ENCODE results near the gene XIRP2.
"Not testable (repeated sequence)": the region's sequence is repeated elsewhere in the genome, so short reads cannot be mapped to it uniquely, and the experiment has no call there.

XIRP2 gene

GRCh38 chr2:167265004-167265403 lies 376.7 kb downstream of the XIRP2 start:
- H3K9me3 ChIP-seq (replicated peaks in 1 of 2; ENCODE audit: control insufficient read depth in 2 of 2, insufficient read depth in 1 of 2, low read depth in 1 of 2, low read length in 2 of 2), result peaks cover 5 to 12% of the 10 kb centered on the region in 2 donors
- no peak overlapping the region for H3K23ac ChIP-seq (ENCODE audit: low read depth, low read length, poor library complexity)
- H3K18ac ChIP-seq (ENCODE audit: low read length), result no peak overlapping the region
- no peak overlapping the region for H2AK5ac ChIP-seq (ENCODE audit: low read depth, low read length)
- no peak overlapping the region for H2AFZ ChIP-seq (ENCODE audit: low read length)
- no peak overlapping the region for H3K4me3 ChIP-seq (ENCODE audit: low read length in 2 of 2)
- no peaks in the 10 kb centered on the region for H3K27me3 ChIP-seq (ENCODE audit: control insufficient read depth in 3 of 3, insufficient read depth in 3 of 3, low read depth in 1 of 3, low read length in 3 of 3)
- DNase-seq (ENCODE audit: low spot score), result no peak
- H2BK5ac ChIP-seq (ENCODE audit: low read length), result no peak overlapping the region
- H2BK12ac ChIP-seq (ENCODE audit: low read length), result no peak overlapping the region
- no peak overlapping the region for H3K4ac ChIP-seq (ENCODE audit: low read length)
- no peaks in the 10 kb centered on the region for H3K79me1 ChIP-seq (ENCODE audit: low read depth, low read length)
- H2BK15ac ChIP-seq (ENCODE audit: low read length), result no peak overlapping the region
- H4K8ac ChIP-seq (ENCODE audit: low read depth, low read length), result no peak overlapping the region
- no peak overlapping the region for H3K4me2 ChIP-seq (ENCODE audit: insufficient read depth, low read length, poor library complexity, severe bottlenecking)
- no peak overlapping the region for H3K9ac ChIP-seq (ENCODE audit: low read depth, low read length, poor library complexity)
- H3K36me3 ChIP-seq (replicated peaks in 1 of 2; ENCODE audit: control insufficient read depth in 2 of 2, insufficient read depth in 2 of 2, low read length in 2 of 2), result no peaks in the 10 kb centered on the region
- no peak overlapping the region for H3K27ac ChIP-seq (replicated peaks; ENCODE audit: low read length)
- H2BK120ac ChIP-seq (ENCODE audit: low read depth, low read length), result no peak overlapping the region
- peaks cover 0 to 2% of the 10 kb centered on the region in 2 donors for H3K4me1 ChIP-seq (ENCODE audit: control insufficient read depth in 2 of 2, insufficient read depth in 1 of 2, low read depth in 1 of 2, low read length in 2 of 2)
- H4K91ac ChIP-seq (ENCODE audit: low read depth, low read length, poor library complexity), result no peak overlapping the region
- no CpG with 5 or more reads among the region's 2 CpGs for WGBS, 2 donors (ENCODE audit: extremely low coverage in 2 of 2, insufficient read length in 2 of 2, insufficient replicate concordance in 1 of 2)
- H3K14ac ChIP-seq (ENCODE audit: low read length), result no peak overlapping the region

- Histone ChIP-seq H3K4me1 (ENCODE audit: control insufficient read depth in 2 of 2, insufficient read depth in 1 of 2, low read depth in 1 of 2, low read length in 2 of 2) (peaks cover 0 to 2% of the 10 kb centered on the region in 2 donors), H3K36me3 (replicated peaks in 1 of 2; ENCODE audit: control insufficient read depth in 2 of 2, insufficient read depth in 2 of 2, low read length in 2 of 2) (no peaks in the 10 kb centered on the region), H2BK15ac (ENCODE audit: low read length) (no peak overlapping the region), H3K4me2 (ENCODE audit: insufficient read depth, low read length, poor library complexity, severe bottlenecking) (no peak overlapping the region), H2BK12ac (ENCODE audit: low read length) (no peak overlapping the region), H3K4ac (ENCODE audit: low read length) (no peak overlapping the region), H3K27ac (replicated peaks; ENCODE audit: low read length) (no peak overlapping the region), H2AK5ac (ENCODE audit: low read depth, low read length) (no peak overlapping the region), H3K18ac (ENCODE audit: low read length) (no peak overlapping the region), H3K9me3 (replicated peaks in 1 of 2; ENCODE audit: control insufficient read depth in 2 of 2, insufficient read depth in 1 of 2, low read depth in 1 of 2, low read length in 2 of 2) (peaks cover 5 to 12% of the 10 kb centered on the region in 2 donors), H3K9ac (ENCODE audit: low read depth, low read length, poor library complexity) (no peak overlapping the region), H3K23ac (ENCODE audit: low read depth, low read length, poor library complexity) (no peak overlapping the region), H3K79me1 (ENCODE audit: low read depth, low read length) (no peaks in the 10 kb centered on the region), H3K14ac (ENCODE audit: low read length) (no peak overlapping the region), H4K91ac (ENCODE audit: low read depth, low read length, poor library complexity) (no peak overlapping the region), H4K8ac (ENCODE audit: low read depth, low read length) (no peak overlapping the region), H2BK120ac (ENCODE audit: low read depth, low read length) (no peak overlapping the region), H2AFZ (ENCODE audit: low read length) (no peak overlapping the region), H3K4me3 (ENCODE audit: low read length in 2 of 2) (no peak overlapping the region), H3K27me3 (ENCODE audit: control insufficient read depth in 3 of 3, insufficient read depth in 3 of 3, low read depth in 1 of 3, low read length in 3 of 3) (no peaks in the 10 kb centered on the region), H2BK5ac (ENCODE audit: low read length) (no peak overlapping the region)
- no CpG with 5 or more reads among the region's 5 CpGs for WGBS, 2 donors (ENCODE audit: extremely low coverage in 2 of 2, insufficient read length in 2 of 2, insufficient replicate concordance in 1 of 2)
- no peak for DNase-seq (ENCODE audit: low spot score)
Measured at GRCh38 chr2:167265722-167266121, 377.4 kb downstream of the XIRP2 start.

- not testable (repeated sequence) for H3K79me1 ChIP-seq (ENCODE audit: low read depth, low read length); H2BK120ac ChIP-seq (ENCODE audit: low read depth, low read length); H3K27me3 ChIP-seq (ENCODE audit: control insufficient read depth in 3 of 3, insufficient read depth in 3 of 3, low read depth in 1 of 3, low read length in 3 of 3); H2BK12ac ChIP-seq (ENCODE audit: low read length); H2AFZ ChIP-seq (ENCODE audit: low read length); DNase-seq (ENCODE audit: low spot score); H3K4me3 ChIP-seq (ENCODE audit: low read length in 2 of 2); H4K8ac ChIP-seq (ENCODE audit: low read depth, low read length); H3K4me2 ChIP-seq (ENCODE audit: insufficient read depth, low read length, poor library complexity, severe bottlenecking); H3K27ac ChIP-seq (replicated peaks; ENCODE audit: low read length); H3K4ac ChIP-seq (ENCODE audit: low read length); H4K91ac ChIP-seq (ENCODE audit: low read depth, low read length, poor library complexity); H3K18ac ChIP-seq (ENCODE audit: low read length); H3K36me3 ChIP-seq (replicated peaks in 1 of 2; ENCODE audit: control insufficient read depth in 2 of 2, insufficient read depth in 2 of 2, low read length in 2 of 2); H2BK15ac ChIP-seq (ENCODE audit: low read length); H2BK5ac ChIP-seq (ENCODE audit: low read length); H3K9ac ChIP-seq (ENCODE audit: low read depth, low read length, poor library complexity); H3K23ac ChIP-seq (ENCODE audit: low read depth, low read length, poor library complexity); H3K4me1 ChIP-seq (ENCODE audit: control insufficient read depth in 2 of 2, insufficient read depth in 1 of 2, low read depth in 1 of 2, low read length in 2 of 2); H3K14ac ChIP-seq (ENCODE audit: low read length); H2AK5ac ChIP-seq (ENCODE audit: low read depth, low read length)
- WGBS, 2 donors (ENCODE audit: extremely low coverage in 2 of 2, insufficient read length in 2 of 2, insufficient replicate concordance in 1 of 2), result no CpG with 5 or more reads among the region's 2 CpGs
- peaks cover 5 to 12% of the 10 kb centered on the region in 2 donors for H3K9me3 ChIP-seq (replicated peaks in 1 of 2; ENCODE audit: control insufficient read depth in 2 of 2, insufficient read depth in 1 of 2, low read depth in 1 of 2, low read length in 2 of 2)
Measured at GRCh38 chr2:167268245-167268644, 380.0 kb downstream of the XIRP2 start.

GRCh38 chr2:167271932-167272331 lies 383.7 kb downstream of the XIRP2 start:
- H3K79me1 ChIP-seq (ENCODE audit: low read depth, low read length), result no peaks in the 10 kb centered on the region
- no peak overlapping the region for H3K4me2 ChIP-seq (ENCODE audit: insufficient read depth, low read length, poor library complexity, severe bottlenecking)
- no peak overlapping the region for H3K4me3 ChIP-seq (ENCODE audit: low read length in 2 of 2)
- DNase-seq (ENCODE audit: low spot score), result no peak
- H4K91ac ChIP-seq (ENCODE audit: low read depth, low read length, poor library complexity), result no peak overlapping the region
- no peak overlapping the region for H3K23ac ChIP-seq (ENCODE audit: low read depth, low read length, poor library complexity)
- no peak overlapping the region for H4K8ac ChIP-seq (ENCODE audit: low read depth, low read length)
- H3K27me3 ChIP-seq (ENCODE audit: control insufficient read depth in 3 of 3, insufficient read depth in 3 of 3, low read depth in 1 of 3, low read length in 3 of 3), result no peaks in the 10 kb centered on the region
- WGBS, 2 donors (ENCODE audit: extremely low coverage in 2 of 2, insufficient read length in 2 of 2, insufficient replicate concordance in 1 of 2), result no CpG with 5 or more reads among the region's 3 CpGs
- no peak overlapping the region for H3K14ac ChIP-seq (ENCODE audit: low read length)
- H3K36me3 ChIP-seq (replicated peaks in 1 of 2; ENCODE audit: control insufficient read depth in 2 of 2, insufficient read depth in 2 of 2, low read length in 2 of 2), result no peaks in the 10 kb centered on the region
- H3K18ac ChIP-seq (ENCODE audit: low read length), result no peak overlapping the region
- H2BK120ac ChIP-seq (ENCODE audit: low read depth, low read length), result no peak overlapping the region
- H2AK5ac ChIP-seq (ENCODE audit: low read depth, low read length), result no peak overlapping the region
- no peak overlapping the region for H3K9ac ChIP-seq (ENCODE audit: low read depth, low read length, poor library complexity)
- H3K4me1 ChIP-seq (ENCODE audit: control insufficient read depth in 2 of 2, insufficient read depth in 1 of 2, low read depth in 1 of 2, low read length in 2 of 2), result peaks cover 0 to 2% of the 10 kb centered on the region in 2 donors
- H2AFZ ChIP-seq (ENCODE audit: low read length), result peak overlapping the region; percentile 70
- no peak overlapping the region for H2BK5ac ChIP-seq (ENCODE audit: low read length)
- H3K27ac ChIP-seq (replicated peaks; ENCODE audit: low read length), result no peak overlapping the region
- H3K4ac ChIP-seq (ENCODE audit: low read length), result no peak overlapping the region
- H2BK12ac ChIP-seq (ENCODE audit: low read length), result no peak overlapping the region
- no peak overlapping the region for H2BK15ac ChIP-seq (ENCODE audit: low read length)
- H3K9me3 ChIP-seq (replicated peaks in 1 of 2; ENCODE audit: control insufficient read depth in 2 of 2, insufficient read depth in 1 of 2, low read depth in 1 of 2, low read length in 2 of 2), result peaks cover 5 to 12% of the 10 kb centered on the region in 2 donors

All from neuronal stem cell (in vitro differentiated cells).